Measurements from ENCODE around the gene INPP4B. TPM values are rescaled to one million over a fixed set of nuclear protein-coding genes. Genes with fewer than 3 reads are reported as not detected.

Gene INPP4B
- total and polyA plus RNA-seq, 2 of the 4 experiments (the other 2 are of a cell fraction): 1.8 to 14.0 TPM

DNA sequence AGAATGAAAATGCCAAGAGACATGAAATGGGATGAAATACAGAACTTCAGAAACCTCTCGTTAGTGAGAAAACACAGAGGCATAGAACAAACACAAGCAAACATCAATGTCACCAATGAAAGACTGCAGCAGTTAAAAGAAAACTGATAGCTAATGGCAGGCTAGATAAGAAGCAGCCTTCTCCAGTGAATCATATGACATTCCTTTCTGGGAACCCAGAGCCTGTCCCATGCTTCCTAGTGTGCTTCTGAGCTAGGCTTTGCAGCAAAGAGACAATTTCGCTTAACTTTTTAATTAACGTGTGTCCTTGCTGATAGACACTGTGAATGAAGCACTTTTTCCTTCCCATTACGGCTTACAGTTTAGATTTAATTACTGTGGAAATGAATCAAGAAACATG is 765.1 kb downstream of the INPP4B start:
- Histone ChIP-seq H3K4me2 (ENCODE audit: low read depth, low read length) (no peak overlapping the region), H2BK20ac (ENCODE audit: low read depth, low read length) (no peak overlapping the region), H3K9me3 (ENCODE audit: control insufficient read depth, insufficient read depth, low read length) (no peaks in the 10 kb centered on the region), H2AFZ (replicated peaks; ENCODE audit: low read length, poor library complexity) (no peak overlapping the region), H2BK15ac (ENCODE audit: low read depth, low read length) (no peak overlapping the region), H3K27ac (ENCODE audit: insufficient read depth, low read length) (no peak overlapping the region), H2AK5ac (ENCODE audit: low read depth, low read length) (no peak overlapping the region), H3K18ac (ENCODE audit: low read depth, low read length) (no peak overlapping the region), H3K4ac (ENCODE audit: low read depth, low read length) (no peak overlapping the region), H3K23ac (ENCODE audit: low read depth, low read length) (peak overlapping the region; percentile 46; the same call in 1 of the 2 replicates), H3K9ac (ENCODE audit: low read depth, low read length) (no peak overlapping the region), H3K4me3 (ENCODE audit: insufficient read depth, low read depth, low read length) (no peak overlapping the region), H3K14ac (replicated peaks; ENCODE audit: low read depth, low read length) (no peak overlapping the region; the same call in 1 of the 2 replicates), H3K9me1 (ENCODE audit: insufficient read depth, low read length) (no peaks in the 10 kb centered on the region), H3K27me3 (ENCODE audit: control insufficient read depth, insufficient read depth, low read length) (no peaks in the 10 kb centered on the region), H3K79me1 (ENCODE audit: low read depth in 1 of 2, low read length in 2 of 2) (no peaks in the 10 kb centered on the region), H2BK120ac (ENCODE audit: low read depth, low read length) (no peak overlapping the region), H4K8ac (ENCODE audit: low read depth in 2 of 2, low read length in 2 of 2) (peak overlapping the region in 1 of 2 experiments; percentile 3; a peak in 1 of 4 replicates), H2AK9ac (replicated peaks; ENCODE audit: low read depth, low read length, poor library complexity) (no peak overlapping the region), H2BK5ac (ENCODE audit: low read depth, low read length, poor library complexity, severe bottlenecking) (no peak overlapping the region), H4K91ac (ENCODE audit: insufficient read depth, low read depth, low read length) (no peak overlapping the region), H3K36me3 (ENCODE audit: control insufficient read depth, insufficient read depth, low read length) (no peaks in the 10 kb centered on the region), H3K4me1 (ENCODE audit: control insufficient read depth, insufficient read depth, low read length) (peaks cover 2% of the 10 kb centered on the region), H4K5ac (ENCODE audit: low read depth, low read length) (no peak overlapping the region), H3K56ac (ENCODE audit: extremely low read depth, insufficient read depth, low read length) (no peak overlapping the region), H4K20me1 (ENCODE audit: insufficient read depth, low read length) (no peaks in the 10 kb centered on the region)
- dilution Hi-C loops (cut with HindIII; ENCODE audit: low sequenced_read_pairs, unreplicated experiment): no loop called here
- ATAC-seq (ENCODE audit: low read depth) (peak; percentile 65; the same call in 1 of the 2 replicates), DNase-seq (peak; percentile 39)
- TF ChIP-seq RFX5 (IDR thresholded peaks at IDR 0.05; ENCODE audit: low read depth, low read length): no peak
- TF ChIP-seq CHD1 (IDR thresholded peaks at IDR 0.05; ENCODE audit: low read depth, low read length): no peak
- TF ChIP-seq POLR2A (IDR thresholded peaks at IDR 0.05; ENCODE audit: low read depth, low read length): no peak
- no peak for TF ChIP-seq MXI1 (IDR thresholded peaks at IDR 0.05; ENCODE audit: borderline replicate concordance, low read depth, low read length)
- no peak for TF ChIP-seq RCOR1 (IDR thresholded peaks at IDR 0.05; ENCODE audit: insufficient replicate concordance, low read length)
- TF ChIP-seq RAD21 (IDR thresholded peaks at IDR 0.05; ENCODE audit: low read length): no peak
- no peak for TF ChIP-seq CEBPB (IDR thresholded peaks at IDR 0.05; ENCODE audit: low read depth, low read length)
- TF ChIP-seq SMC3 (IDR thresholded peaks at IDR 0.05; ENCODE audit: low read depth, low read length): no peak
- TF ChIP-seq FOS (IDR thresholded peaks at IDR 0.05; ENCODE audit: low read depth, low read length): no peak
- no peak for TF ChIP-seq NFE2L2 (IDR thresholded peaks at IDR 0.05; ENCODE audit: low read depth, low read length)
- TF ChIP-seq, protein P1, sequence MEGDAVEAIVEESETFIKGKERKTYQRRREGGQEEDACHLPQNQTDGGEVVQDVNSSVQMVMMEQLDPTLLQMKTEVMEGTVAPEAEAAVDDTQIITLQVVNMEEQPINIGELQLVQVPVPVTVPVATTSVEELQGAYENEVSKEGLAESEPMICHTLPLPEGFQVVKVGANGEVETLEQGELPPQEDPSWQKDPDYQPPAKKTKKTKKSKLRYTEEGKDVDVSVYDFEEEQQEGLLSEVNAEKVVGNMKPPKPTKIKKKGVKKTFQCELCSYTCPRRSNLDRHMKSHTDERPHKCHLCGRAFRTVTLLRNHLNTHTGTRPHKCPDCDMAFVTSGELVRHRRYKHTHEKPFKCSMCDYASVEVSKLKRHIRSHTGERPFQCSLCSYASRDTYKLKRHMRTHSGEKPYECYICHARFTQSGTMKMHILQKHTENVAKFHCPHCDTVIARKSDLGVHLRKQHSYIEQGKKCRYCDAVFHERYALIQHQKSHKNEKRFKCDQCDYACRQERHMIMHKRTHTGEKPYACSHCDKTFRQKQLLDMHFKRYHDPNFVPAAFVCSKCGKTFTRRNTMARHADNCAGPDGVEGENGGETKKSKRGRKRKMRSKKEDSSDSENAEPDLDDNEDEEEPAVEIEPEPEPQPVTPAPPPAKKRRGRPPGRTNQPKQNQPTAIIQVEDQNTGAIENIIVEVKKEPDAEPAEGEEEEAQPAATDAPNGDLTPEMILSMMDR (conservative IDR thresholded peaks at IDR 0.05; ENCODE audit: low read depth, low read length): no peak
- no peak for TF ChIP-seq MAFK (IDR thresholded peaks at IDR 0.05; ENCODE audit: low read depth, low read length)
- TF ChIP-seq, protein P2, sequence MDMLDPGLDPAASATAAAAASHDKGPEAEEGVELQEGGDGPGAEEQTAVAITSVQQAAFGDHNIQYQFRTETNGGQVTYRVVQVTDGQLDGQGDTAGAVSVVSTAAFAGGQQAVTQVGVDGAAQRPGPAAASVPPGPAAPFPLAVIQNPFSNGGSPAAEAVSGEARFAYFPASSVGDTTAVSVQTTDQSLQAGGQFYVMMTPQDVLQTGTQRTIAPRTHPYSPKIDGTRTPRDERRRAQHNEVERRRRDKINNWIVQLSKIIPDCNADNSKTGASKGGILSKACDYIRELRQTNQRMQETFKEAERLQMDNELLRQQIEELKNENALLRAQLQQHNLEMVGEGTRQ (IDR thresholded peaks at IDR 0.05; ENCODE audit: low read depth, low read length): no peak
- POLR2A ChIA-PET (ENCODE audit: unreplicated experiment): no interaction called here
- CTCF ChIA-PET: no interaction called here
- in situ Hi-C loops (cut with MboI; ENCODE audit: low sequenced_read_pairs): no loop called here
- intact Hi-C loops (cut with micrococcal nuclease): loop anchor here (10.0 kb wide), 1 partner anchor 336 kb away; no protein-coding TSS in a partner anchor
- WGBS, 2 experiments (ENCODE audit: extremely low coverage in 2 of 2, insufficient read length in 1 of 2): 40% methylated on average over 1 of the region's 4 CpGs; no CpG with 5 or more reads in 1 of the 2 experiments
- BruUV-seq (replicated peaks): no TSS peak
